Tongue (tissue), 2 donors: Measurements from ENCODE around the gene HOXD13. TPM values are rescaled to one million over a fixed set of nuclear protein-coding genes. Genes with fewer than 3 reads are reported as not detected.

Experiments
- DNase-seq: peaks from one replicate; pipeline ENCODE4 v3.0.0-alpha.2; 2015
- total RNA-seq: library from RNA; depleted of rRNA; stranded (reverse); fragments of >200 nt; gene quantifications from one replicate; pipeline ENCODE4 v1.2.3, GENCODE V29; 2014

HOXD13 gene
- total RNA-seq, 1 donor from 2014 or later, result not detected

DNA sequence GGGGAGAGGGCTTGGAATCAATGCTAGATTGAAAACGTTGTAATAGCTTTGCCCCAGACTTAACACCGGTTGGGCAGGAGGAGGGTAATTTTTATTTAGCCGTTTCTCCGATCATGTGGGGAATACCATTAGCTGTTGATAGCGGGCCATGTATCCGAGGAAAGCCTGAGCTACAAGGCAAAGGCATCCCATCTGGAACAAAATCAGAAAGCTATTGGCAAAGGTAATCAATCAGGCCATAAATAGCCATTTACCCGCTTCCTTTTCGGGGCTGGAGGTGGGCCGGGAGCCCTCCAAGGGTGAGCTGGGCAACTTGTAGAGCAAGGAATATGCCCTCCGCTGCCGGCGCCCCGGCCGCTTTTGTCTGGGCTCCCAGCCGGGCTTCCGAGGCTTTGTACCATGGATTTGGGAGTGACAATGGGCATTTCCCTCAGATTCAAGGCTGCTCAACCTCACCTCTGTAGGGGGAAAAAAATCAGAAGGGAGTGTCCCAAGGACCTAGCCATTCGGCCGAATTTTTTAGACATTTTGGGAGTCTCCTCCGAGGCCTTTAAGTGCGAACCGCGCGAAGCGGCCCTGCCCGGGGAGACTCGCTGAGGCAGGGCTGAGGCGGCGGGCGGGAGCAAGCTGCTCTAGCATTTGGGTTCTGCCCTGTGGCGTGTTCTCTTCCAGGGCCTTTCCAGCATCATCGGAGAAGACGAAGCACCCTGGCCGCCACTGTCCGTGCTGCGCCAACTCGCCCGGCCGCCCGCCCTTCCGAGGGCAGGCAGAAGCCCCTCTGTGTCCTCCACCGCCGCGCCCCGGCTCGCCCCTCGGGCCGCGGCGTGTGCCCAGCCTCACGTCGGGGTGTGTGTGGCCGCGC is 28.9 kb downstream of the HOXD13 start:
- no peak for DNase-seq

GRCh38 chr2:176122052-176122682 is 29.6 kb downstream of the HOXD13 start:
- DNase-seq, result peak; percentile 68

GRCh38 chr2:176122683-176123410 is 30.3 kb downstream of the HOXD13 start, which contains the start of gene HOXD9:
TSS of gene HOXD9 (plus strand) at chr2:176122719. CDS start at chr2:176122769, 50 bp downstream.
- DNase-seq, result no peak

- no peak for DNase-seq
Observed at GRCh38 chr2:176123411-176124109, 31.0 kb downstream of the HOXD13 start.

DNA sequence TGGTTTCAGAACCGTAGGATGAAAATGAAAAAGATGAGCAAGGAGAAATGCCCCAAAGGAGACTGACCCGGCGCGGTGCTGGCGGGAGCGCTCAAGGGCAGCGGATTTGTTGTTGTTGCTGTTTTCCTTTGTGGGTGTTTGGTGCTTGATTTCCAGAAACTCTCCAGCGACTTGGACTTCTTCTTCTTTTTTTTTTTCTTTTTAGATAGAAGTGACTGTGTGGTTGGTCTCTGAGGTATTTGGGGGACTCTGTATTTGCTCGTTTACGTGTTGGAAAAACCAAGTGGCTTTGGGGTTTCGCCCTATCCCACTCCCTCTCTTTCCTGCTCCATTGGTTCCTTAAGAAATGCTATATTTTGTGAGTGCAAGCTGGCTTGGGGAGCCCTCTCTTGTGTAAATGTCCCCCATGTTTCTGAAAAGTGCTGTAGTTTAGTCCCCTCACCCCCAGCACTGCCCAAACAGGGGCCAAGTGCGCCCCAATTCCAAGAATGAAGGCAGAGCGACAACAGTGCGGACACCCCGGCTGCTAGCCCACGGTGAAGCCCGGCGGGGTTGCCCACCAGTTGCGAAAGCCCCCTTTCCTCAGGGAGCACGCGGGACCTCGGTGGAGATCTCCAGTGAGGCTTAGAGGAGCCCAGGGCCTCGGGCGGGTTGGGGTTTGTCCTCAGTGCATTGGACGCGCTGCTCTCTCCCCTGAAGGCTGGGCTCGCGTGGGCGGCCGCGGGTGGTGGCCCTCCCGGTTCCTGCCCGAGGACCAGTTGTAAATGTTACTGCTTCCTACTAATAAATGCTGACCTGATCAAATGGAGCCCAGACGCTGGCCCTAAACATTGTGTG is 31.8 kb downstream of the HOXD13 start:
- DNase-seq, result no peak

- DNase-seq, result no peak
Observed at GRCh38 chr2:176124947-176125771, 32.6 kb downstream of the HOXD13 start.

GRCh38 chr2:176125772-176126054 is 33.2 kb downstream of the HOXD13 start:
- no peak for DNase-seq

GRCh38 chr2:176126929-176127773 is 34.6 kb downstream of the HOXD13 start:
- DNase-seq, result peak; percentile 90

DNA sequence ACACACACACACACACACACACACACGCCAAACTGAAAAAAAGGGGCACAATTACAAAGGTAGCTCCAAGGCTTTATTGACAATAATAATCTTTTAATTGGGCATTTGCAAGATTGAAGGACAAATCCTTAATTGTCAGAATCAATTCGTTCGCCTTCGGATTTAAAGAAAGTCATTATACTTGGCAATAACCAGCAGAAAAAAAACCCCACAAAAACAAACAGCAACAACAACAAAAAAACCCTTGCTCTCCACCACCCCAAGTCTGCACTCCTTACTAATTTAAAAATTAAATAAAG is 35.2 kb downstream of the HOXD13 start:
- DNase-seq, result no peak

GRCh38 chr2:176128172-176128981 is 35.9 kb downstream of the HOXD13 start:
- DNase-seq, result peak; percentile 57

- peak; percentile 69 for DNase-seq
Observed at GRCh38 chr2:176128982-176129796, 36.7 kb downstream of the HOXD13 start, which contains the start of gene HOXD8. TSS of gene HOXD8 (plus strand) at chr2:176129705. CDS start at chr2:176130367, 662 bp downstream.

DNA sequence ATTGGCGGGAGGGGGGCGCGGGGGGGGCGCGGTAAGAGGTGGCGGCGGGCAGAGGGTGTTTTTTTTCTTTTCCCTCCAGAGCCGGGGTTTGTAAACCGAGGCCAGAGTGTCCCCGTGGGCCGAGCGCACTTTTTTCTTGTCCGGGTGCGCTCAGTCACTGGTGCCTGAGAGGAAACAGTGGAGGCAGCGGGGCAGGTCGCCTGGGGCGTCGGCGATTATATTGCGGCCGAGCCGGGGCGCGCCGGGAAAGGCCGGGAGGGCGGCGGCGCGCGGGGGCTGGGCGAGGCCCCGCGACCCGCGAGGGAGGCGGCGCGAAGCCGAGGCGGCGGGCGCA is 37.3 kb downstream of the HOXD13 start:
- no peak for DNase-seq

DNA sequence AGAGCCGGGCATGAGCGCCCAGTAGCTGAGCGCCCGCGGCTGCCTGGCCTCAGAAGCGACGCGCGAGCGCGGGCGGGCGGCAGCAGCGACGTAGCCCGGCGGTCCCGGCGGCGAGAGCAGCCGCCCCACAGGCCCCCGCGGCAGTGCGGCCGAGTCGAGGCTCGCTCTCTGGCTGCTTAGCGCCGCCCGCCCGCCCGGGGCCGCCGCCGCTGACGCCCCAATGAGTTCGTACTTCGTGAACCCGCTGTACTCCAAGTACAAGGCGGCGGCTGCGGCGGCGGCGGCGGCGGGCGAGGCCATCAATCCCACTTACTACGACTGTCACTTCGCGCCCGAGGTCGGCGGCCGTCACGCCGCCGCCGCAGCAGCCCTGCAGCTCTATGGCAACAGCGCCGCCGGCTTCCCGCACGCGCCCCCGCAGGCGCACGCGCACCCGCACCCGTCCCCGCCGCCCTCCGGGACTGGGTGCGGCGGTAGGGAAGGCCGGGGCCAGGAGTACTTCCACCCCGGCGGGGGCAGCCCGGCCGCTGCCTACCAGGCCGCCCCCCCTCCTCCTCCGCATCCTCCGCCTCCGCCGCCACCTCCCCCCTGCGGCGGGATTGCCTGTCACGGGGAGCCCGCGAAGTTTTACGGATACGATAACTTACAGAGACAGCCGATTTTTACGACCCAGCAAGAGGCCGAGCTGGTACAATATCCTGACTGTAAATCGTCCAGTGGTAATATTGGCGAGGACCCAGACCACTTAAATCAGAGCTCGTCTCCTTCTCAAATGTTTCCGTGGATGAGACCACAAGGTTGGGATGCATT is 37.8 kb downstream of the HOXD13 start:
- peak; percentile 54 for DNase-seq

- DNase-seq, result no peak
Observed at GRCh38 chr2:176130957-176131847, 38.7 kb downstream of the HOXD13 start.

DNA sequence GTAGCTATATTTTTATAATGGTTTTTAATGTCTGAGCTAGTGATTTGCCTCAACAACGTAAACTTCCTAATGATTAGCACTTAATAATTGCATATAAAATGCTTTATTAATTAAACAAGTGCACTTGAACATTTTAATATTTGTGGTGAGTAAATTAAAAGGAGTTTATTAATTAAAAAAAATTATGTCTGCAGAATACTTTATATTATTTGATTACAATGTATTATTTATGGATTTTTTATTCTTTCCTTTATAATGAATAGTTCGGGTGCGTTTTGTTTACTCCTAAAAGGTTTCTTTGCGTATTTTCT is 39.3 kb downstream of the HOXD13 start:
- DNase-seq, result no peak
